Epithelial cell of esophagus (primary cell): Measurements from ENCODE around the gene FAM118B.

ENCODE experiments used
- DNase-seq: peaks from one replicate; pipeline ENCODE4 v3.0.0; 2010; ENCODE audit warnings: low read depth
- H3K4me3 ChIP-seq: 2 replicates; pipeline ENCODE4 v1.5.1; 2011; ENCODE audit warnings: mild to moderate bottlenecking, low read length, control low read depth
- TF ChIP-seq, protein P1 (sequence below): IDR thresholded peaks from 2 replicates; pipeline ENCODE4 v1.5.1; 2011; ENCODE audit warnings: low read depth, mild to moderate bottlenecking, low read length, control low read depth, inconsistent platforms; ENCODE audit not compliant: insufficient read depth; ENCODE audit errors: missing control alignments

FAM118B gene

DNA sequence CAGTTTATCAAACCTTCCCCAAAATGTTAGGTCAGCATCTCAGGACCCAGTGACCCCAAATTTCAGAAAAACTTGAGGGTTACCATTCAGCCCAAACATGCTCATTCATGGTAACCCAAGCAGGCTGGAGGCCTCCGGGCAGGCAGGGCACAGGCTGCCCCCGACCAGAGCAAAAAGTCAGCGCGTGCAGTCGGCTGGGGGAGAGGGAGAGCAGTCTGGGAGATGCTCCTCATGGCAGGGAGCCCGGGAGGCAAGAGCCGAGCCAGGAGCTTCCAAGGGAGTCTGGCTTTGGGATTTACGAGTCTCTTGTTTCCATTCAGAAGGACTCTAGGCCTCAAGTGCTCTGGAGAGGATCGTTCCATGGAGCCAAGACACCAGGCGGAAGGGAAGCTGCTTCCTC, 45.8 kb upstream of the FAM118B start:
- TF ChIP-seq, protein P1, sequence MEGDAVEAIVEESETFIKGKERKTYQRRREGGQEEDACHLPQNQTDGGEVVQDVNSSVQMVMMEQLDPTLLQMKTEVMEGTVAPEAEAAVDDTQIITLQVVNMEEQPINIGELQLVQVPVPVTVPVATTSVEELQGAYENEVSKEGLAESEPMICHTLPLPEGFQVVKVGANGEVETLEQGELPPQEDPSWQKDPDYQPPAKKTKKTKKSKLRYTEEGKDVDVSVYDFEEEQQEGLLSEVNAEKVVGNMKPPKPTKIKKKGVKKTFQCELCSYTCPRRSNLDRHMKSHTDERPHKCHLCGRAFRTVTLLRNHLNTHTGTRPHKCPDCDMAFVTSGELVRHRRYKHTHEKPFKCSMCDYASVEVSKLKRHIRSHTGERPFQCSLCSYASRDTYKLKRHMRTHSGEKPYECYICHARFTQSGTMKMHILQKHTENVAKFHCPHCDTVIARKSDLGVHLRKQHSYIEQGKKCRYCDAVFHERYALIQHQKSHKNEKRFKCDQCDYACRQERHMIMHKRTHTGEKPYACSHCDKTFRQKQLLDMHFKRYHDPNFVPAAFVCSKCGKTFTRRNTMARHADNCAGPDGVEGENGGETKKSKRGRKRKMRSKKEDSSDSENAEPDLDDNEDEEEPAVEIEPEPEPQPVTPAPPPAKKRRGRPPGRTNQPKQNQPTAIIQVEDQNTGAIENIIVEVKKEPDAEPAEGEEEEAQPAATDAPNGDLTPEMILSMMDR: no peak
- DNase-seq: no peak
- no peak overlapping the region for H3K4me3 ChIP-seq

DNA sequence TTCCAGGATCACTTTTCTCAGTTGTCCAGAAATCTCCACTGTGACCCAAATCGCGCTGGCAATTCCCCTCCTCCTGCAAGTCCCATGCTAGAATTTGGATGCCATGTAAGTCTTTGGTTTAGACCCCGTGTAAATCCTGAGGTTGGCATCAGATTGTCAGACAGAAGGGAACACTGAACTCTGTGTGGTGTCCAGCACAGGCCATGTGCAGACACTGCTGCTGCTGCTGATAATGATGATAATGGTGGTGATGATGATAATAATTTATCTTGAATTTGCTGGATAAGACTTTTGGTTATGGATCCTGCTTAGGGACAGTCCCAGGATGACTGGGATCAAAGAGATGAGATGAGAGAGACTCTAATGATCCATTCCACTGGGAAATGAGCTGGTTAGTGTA, 45.2 kb upstream of the FAM118B start:
- no peak overlapping the region for H3K4me3 ChIP-seq
- DNase-seq: no peak
- TF ChIP-seq, protein P1: no peak

DNA sequence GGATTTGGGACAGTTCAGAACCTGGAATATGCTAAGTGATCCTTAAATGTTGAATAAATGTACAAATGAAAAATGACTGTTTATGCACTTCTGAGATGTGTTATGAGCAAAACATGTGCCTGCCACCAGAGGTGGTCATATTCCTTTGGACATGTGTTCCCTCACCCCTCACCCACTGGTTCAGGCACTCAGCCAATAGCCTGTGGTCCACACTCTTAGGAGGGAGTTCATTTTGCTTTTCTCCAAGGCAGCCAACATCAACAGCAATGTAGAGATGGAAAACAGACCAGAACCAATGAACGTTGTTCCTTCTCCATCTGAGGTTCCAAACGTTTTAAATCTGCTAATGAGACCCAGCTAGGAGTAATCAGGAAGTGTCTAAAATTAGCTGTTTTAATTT, 44.1 kb upstream of the FAM118B start:
- TF ChIP-seq, protein P1: no peak
- no peak overlapping the region for H3K4me3 ChIP-seq
- no peak for DNase-seq

DNA sequence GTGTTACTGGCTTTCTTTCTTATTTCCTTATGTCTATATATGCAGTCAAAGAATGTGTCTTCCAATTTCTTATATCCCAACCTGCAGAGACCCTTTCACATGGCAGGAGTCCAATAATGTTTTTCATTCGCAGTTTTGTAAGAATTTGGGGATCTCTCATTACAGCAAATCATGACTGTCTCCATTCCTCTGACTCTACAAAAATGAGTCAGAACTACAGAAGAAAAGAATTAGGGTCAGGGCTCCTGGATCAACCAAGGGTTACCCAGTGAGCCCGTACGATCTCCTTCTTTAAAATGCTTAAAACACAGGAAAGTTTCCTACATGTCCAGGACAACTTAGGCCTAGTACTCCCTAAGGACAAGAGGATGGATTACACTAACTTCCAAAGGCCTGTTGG, 42.3 kb upstream of the FAM118B start:
- no peak overlapping the region for H3K4me3 ChIP-seq
- TF ChIP-seq, protein P1: no peak
- DNase-seq: no peak

DNA sequence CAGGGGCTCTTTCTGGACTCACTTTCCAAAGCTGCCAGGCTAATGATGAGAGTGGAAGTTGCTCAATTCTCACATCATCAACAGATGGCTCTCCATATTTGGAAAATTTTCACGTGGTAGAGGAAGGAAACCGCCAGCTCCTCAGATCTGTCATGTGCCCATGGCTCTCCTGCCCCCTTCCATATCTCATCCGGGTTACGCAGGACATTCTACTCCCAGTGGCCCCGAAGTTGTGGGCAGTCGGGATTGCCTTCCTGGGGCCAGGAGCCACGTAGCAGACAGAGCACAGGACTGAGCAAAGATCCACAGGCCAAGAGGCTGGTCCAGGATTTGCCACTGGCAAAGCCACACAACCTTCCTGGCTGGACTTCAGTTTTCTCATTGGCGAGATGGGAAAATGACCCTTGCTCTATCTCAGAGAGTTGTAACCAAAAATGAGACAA, 39.0 kb upstream of the FAM118B start:
- no peak overlapping the region for H3K4me3 ChIP-seq
- DNase-seq: no peak
- TF ChIP-seq, protein P1: no peak

DNA sequence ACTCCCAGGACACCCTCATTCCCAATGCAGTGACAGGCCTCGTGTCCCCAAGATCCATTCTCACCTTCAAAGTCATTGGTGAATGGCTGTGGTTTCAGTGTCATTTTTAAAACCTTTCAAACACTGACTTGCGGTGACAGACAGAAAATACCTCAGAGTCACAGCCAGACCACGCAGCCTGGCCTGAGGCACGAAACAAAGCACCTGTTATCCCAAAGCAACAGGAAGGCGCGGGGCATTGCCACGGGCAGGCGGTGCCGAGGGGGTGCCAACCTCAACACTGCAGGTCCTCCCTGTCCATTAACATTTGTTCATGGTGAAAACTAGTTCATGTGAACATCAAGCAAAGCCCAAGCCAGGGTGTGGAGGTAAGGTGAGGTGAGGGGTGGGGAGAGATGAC, 38.3 kb upstream of the FAM118B start:
- TF ChIP-seq, protein P1: no peak
- H3K4me3 ChIP-seq: no peak overlapping the region
- no peak for DNase-seq

DNA sequence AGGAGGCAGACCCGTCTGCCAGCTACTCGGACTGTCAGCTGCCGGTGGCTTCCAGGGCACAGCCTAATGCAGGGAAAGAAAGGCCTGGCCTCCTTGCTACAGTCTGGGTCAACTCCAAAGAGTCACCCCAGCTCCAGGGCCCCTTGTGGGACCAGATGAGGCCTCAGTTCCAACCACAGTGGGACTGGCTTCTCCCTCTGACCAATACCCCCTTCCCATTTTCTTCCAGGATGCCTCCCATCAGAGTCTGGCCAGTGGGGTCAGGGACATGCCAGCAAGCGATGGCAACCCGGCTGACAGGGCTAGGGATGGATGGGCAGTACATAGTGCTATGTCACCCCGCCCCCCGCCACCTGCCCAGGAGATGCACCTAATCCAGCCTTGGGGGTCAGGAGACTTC, 36.8 kb upstream of the FAM118B start:
- H3K4me3 ChIP-seq: no peak overlapping the region
- TF ChIP-seq, protein P1: no peak
- no peak for DNase-seq
